ENCODE results near the gene LRRC8E. TPM values are rescaled to one million over a fixed set of nuclear protein-coding genes. Genes with fewer than 3 reads are reported as not detected.
A peak's percentile ranks its signal among the peaks of the same experiment; 100 is the strongest.

Gene LRRC8E
- total RNA-seq, 1 donor: 10.5 TPM

GRCh38 chr19:7907544-7907943 is 19.2 kb downstream of the LRRC8E start:
- H3K79me2 ChIP-seq (ENCODE audit: insufficient read depth, low read length): peaks cover 48% of the 10 kb centered on the region

GRCh38 chr19:7908078-7908699 is 19.9 kb downstream of the LRRC8E start:
- peaks cover 38% of the 10 kb centered on the region for H4K20me1 ChIP-seq (ENCODE audit: insufficient read depth, low read length)
- H3K4me3 ChIP-seq (ENCODE audit: insufficient read depth, low read length): no peak overlapping the region
- peaks cover 10% of the 10 kb centered on the region for H3K4me1 ChIP-seq (ENCODE audit: insufficient read depth, low read length)
- TF ChIP-seq CTCF (IDR thresholded peaks at IDR 0.05; ENCODE audit: extremely low read depth, low read depth, low read length): no peak
- H3K9me3 ChIP-seq (ENCODE audit: low read depth, low read length): no peaks in the 10 kb centered on the region
- no peak overlapping the region for H2AFZ ChIP-seq (ENCODE audit: low read length)
- DNase-seq (ENCODE audit: insufficient read length, low spot score, missing footprints): peak; percentile 82
- no peaks in the 10 kb centered on the region for H3K27me3 ChIP-seq (ENCODE audit: insufficient read depth, low read length)
- no peak overlapping the region for H3K27ac ChIP-seq (ENCODE audit: low read depth, low read length)
- no peak overlapping the region for H3K4me2 ChIP-seq (ENCODE audit: insufficient read depth, low read length)
- H3K36me3 ChIP-seq (ENCODE audit: insufficient read depth, low read length): peaks cover 14% of the 10 kb centered on the region
- H3K79me2 ChIP-seq (ENCODE audit: insufficient read depth, low read length): peaks cover 43% of the 10 kb centered on the region

More at GRCh38 chr19:7907544-7907943, 19.2 kb downstream of the LRRC8E start:
- Histone ChIP-seq H2AFZ (ENCODE audit: low read length) (no peak overlapping the region), H3K4me3 (ENCODE audit: insufficient read depth, low read length) (no peak overlapping the region), H3K27me3 (ENCODE audit: insufficient read depth, low read length) (no peaks in the 10 kb centered on the region), H3K36me3 (ENCODE audit: insufficient read depth, low read length) (peaks cover 11% of the 10 kb centered on the region), H3K4me2 (ENCODE audit: insufficient read depth, low read length) (no peak overlapping the region), H3K9me3 (ENCODE audit: low read depth, low read length) (no peaks in the 10 kb centered on the region), H4K20me1 (ENCODE audit: insufficient read depth, low read length) (peaks cover 38% of the 10 kb centered on the region), H3K27ac (ENCODE audit: low read depth, low read length) (no peak overlapping the region), H3K4me1 (ENCODE audit: insufficient read depth, low read length) (peaks cover 14% of the 10 kb centered on the region)
- no peak for DNase-seq (ENCODE audit: insufficient read length, low spot score, missing footprints)
- no peak for TF ChIP-seq CTCF (IDR thresholded peaks at IDR 0.05; ENCODE audit: extremely low read depth, low read depth, low read length)

- Histone ChIP-seq H3K4me3 (ENCODE audit: insufficient read depth, low read length) (no peak overlapping the region), H3K27me3 (ENCODE audit: insufficient read depth, low read length) (no peaks in the 10 kb centered on the region), H3K4me1 (ENCODE audit: insufficient read depth, low read length) (peaks cover 10% of the 10 kb centered on the region), H3K36me3 (ENCODE audit: insufficient read depth, low read length) (peaks cover 14% of the 10 kb centered on the region), H2AFZ (ENCODE audit: low read length) (no peak overlapping the region), H4K20me1 (ENCODE audit: insufficient read depth, low read length) (peaks cover 38% of the 10 kb centered on the region), H3K4me2 (ENCODE audit: insufficient read depth, low read length) (no peak overlapping the region), H3K27ac (ENCODE audit: low read depth, low read length) (no peak overlapping the region), H3K79me2 (ENCODE audit: insufficient read depth, low read length) (peaks cover 43% of the 10 kb centered on the region), H3K9me3 (ENCODE audit: low read depth, low read length) (no peaks in the 10 kb centered on the region)
- no peak for TF ChIP-seq CTCF (IDR thresholded peaks at IDR 0.05; ENCODE audit: extremely low read depth, low read depth, low read length)
- peak; percentile 75 for DNase-seq (ENCODE audit: insufficient read length, low spot score, missing footprints)
Observed at GRCh38 chr19:7908742-7909461, 20.6 kb downstream of the LRRC8E start.

- H3K4me2 ChIP-seq (ENCODE audit: insufficient read depth, low read length): no peak overlapping the region
- H3K4me1 ChIP-seq (ENCODE audit: insufficient read depth, low read length): peaks cover 8% of the 10 kb centered on the region
- H3K79me2 ChIP-seq (ENCODE audit: insufficient read depth, low read length): peaks cover 37% of the 10 kb centered on the region
- H3K27ac ChIP-seq (ENCODE audit: low read depth, low read length): no peak overlapping the region
- H3K4me3 ChIP-seq (ENCODE audit: insufficient read depth, low read length): no peak overlapping the region
- H3K9me3 ChIP-seq (ENCODE audit: low read depth, low read length): no peaks in the 10 kb centered on the region
- DNase-seq (ENCODE audit: insufficient read length, low spot score, missing footprints): peak; percentile 83
- no peaks in the 10 kb centered on the region for H3K27me3 ChIP-seq (ENCODE audit: insufficient read depth, low read length)
- peaks cover 14% of the 10 kb centered on the region for H3K36me3 ChIP-seq (ENCODE audit: insufficient read depth, low read length)
- H4K20me1 ChIP-seq (ENCODE audit: insufficient read depth, low read length): peaks cover 34% of the 10 kb centered on the region
- H2AFZ ChIP-seq (ENCODE audit: low read length): no peak overlapping the region
- no peak for TF ChIP-seq CTCF (IDR thresholded peaks at IDR 0.05; ENCODE audit: extremely low read depth, low read depth, low read length)
Observed at GRCh38 chr19:7909471-7910067, 21.3 kb downstream of the LRRC8E start.

All from osteoblast (primary cell).